SH-SY5Y (cell line): ENCODE results near the gene ARHGAP8.

Source experiments
- GATA2 ChIP-seq: IDR thresholded peaks from 2 replicates; pipeline ENCODE4 v1.6.1; 2011; ENCODE audit warnings: mild to moderate bottlenecking, low read depth, low read length
- GATA3 ChIP-seq: IDR thresholded peaks from 2 replicates; pipeline ENCODE4 v1.6.1; 2011; ENCODE audit warnings: low read depth, mild to moderate bottlenecking, low read length, moderate library complexity

DNA sequence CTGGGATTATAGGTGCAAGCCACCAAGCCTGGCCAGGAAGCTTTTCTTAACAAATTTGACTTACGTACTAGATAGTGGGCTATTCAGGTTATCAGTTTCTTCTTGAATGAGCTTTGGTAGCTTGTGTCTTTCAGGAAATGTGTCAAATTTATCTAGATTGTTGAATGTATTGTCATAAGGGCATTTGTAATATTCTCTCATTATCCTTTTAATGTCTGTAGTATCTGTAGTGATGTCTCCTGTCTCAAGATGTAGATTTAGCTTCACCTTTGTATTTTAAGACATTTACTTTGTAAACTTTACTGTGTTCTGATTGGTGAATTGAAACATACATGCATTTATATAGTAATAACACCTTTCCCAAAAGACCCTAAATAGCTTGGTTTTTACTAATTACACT lies 20.7 kb downstream of the ARHGAP8 start:
- TF ChIP-seq GATA2: no peak
- no peak for TF ChIP-seq GATA3
